ENCODE data around the gene TTYH2. TPM values are rescaled to one million over a fixed set of nuclear protein-coding genes. Genes with fewer than 3 reads are reported as not detected.

TTYH2 gene
- total and polyA plus RNA-seq, 2 donors (not counting 1 experiment from before 2014, with no cell fraction given) = 3.0 to 3.1 TPM

GRCh38 chr17:74282587-74283370 is 69.4 kb downstream of the TTYH2 start:
- intact Hi-C loops (cut with micrococcal nuclease) = no loop called here
- WGBS (ENCODE audit: insufficient coverage) = 16% methylated on average over 3 of the region's 9 CpGs
- no peak for DNase-seq

GRCh38 chr17:74283371-74283673 is 70.0 kb downstream of the TTYH2 start:
- Histone ChIP-seq H3K27me3 (replicated peaks in 1 of 4; ENCODE audit: control extremely low read depth in 1 of 4, control insufficient read depth in 3 of 4, insufficient read depth in 4 of 4, low read length in 3 of 4) (peaks cover 0 to 5% (median 2%) of the 10 kb centered on the region in 4 experiments), H3K4me3 (ENCODE audit: control extremely low read depth in 1 of 5, extremely low read depth in 1 of 5, insufficient read depth in 1 of 5, low read depth in 2 of 5, low read length in 4 of 5) (no peak overlapping the region), H3K9me3 (ENCODE audit: control extremely low read depth in 1 of 3, control insufficient read depth in 2 of 3, insufficient read depth in 1 of 3, low read length in 2 of 3) (no peaks in the 10 kb centered on the region), H3K4me1 (ENCODE audit: control insufficient read depth in 2 of 2, insufficient read depth in 2 of 2, low read length in 2 of 2) (peaks cover 0 to 13% of the 10 kb centered on the region in 2 donors), H3K4me2 (replicated peaks; ENCODE audit: low read depth, low read length, poor library complexity, severe bottlenecking) (no peak overlapping the region), H3K79me2 (ENCODE audit: control insufficient read depth, insufficient read depth, low read length) (no peaks in the 10 kb centered on the region), H4K20me1 (ENCODE audit: control insufficient read depth, insufficient read depth, low read length, poor library complexity, severe bottlenecking) (no peaks in the 10 kb centered on the region), H3K27ac (ENCODE audit: low read length in 2 of 2) (no peak overlapping the region), H3K36me3 (replicated peaks in 1 of 2; ENCODE audit: control extremely low read depth in 1 of 2, control insufficient read depth in 1 of 2, extremely low read depth in 1 of 2, insufficient read depth in 2 of 2, low read length in 1 of 2) (no peaks in the 10 kb centered on the region), H2AFZ (ENCODE audit: insufficient read depth, low read depth, low read length, poor library complexity, severe bottlenecking) (no peak overlapping the region), H3K9ac (ENCODE audit: low read length) (no peak overlapping the region)
- Mint-ChIP-seq H3K27me3 (peaks cover 3% of the 10 kb centered on the region), H3K27ac (no peak overlapping the region), H3K4me1 (peaks cover 5% of the 10 kb centered on the region), H3K4me3 (no peak overlapping the region), H3K9me3 (ENCODE audit: insufficient read depth) (no peaks in the 10 kb centered on the region)
- no peak for DNase-seq
- no peak for ATAC-seq (ENCODE audit: low read depth)
- ChIA-PET POLR2A (no interaction called here), CTCF (no interaction called here)
- TF ChIP-seq, protein P1, sequence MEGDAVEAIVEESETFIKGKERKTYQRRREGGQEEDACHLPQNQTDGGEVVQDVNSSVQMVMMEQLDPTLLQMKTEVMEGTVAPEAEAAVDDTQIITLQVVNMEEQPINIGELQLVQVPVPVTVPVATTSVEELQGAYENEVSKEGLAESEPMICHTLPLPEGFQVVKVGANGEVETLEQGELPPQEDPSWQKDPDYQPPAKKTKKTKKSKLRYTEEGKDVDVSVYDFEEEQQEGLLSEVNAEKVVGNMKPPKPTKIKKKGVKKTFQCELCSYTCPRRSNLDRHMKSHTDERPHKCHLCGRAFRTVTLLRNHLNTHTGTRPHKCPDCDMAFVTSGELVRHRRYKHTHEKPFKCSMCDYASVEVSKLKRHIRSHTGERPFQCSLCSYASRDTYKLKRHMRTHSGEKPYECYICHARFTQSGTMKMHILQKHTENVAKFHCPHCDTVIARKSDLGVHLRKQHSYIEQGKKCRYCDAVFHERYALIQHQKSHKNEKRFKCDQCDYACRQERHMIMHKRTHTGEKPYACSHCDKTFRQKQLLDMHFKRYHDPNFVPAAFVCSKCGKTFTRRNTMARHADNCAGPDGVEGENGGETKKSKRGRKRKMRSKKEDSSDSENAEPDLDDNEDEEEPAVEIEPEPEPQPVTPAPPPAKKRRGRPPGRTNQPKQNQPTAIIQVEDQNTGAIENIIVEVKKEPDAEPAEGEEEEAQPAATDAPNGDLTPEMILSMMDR (IDR thresholded peaks at IDR 0.05) = no peak
- TF ChIP-seq EZH2 (IDR thresholded peaks at IDR 0.05; ENCODE audit: borderline replicate concordance, insufficient read depth, low read depth, low read length, poor library complexity, severe bottlenecking) = no peak
- 100% methylated on average over 1 of the region's 4 CpGs for WGBS (ENCODE audit: insufficient coverage)
- intact Hi-C loops (cut with micrococcal nuclease) = no loop called here

More at GRCh38 chr17:74282587-74283370, 69.4 kb downstream of the TTYH2 start:
- Histone ChIP-seq H3K27me3 (replicated peaks in 1 of 4; ENCODE audit: control extremely low read depth in 1 of 4, control insufficient read depth in 3 of 4, insufficient read depth in 4 of 4, low read length in 3 of 4) (peaks cover 0 to 5% (median 2%) of the 10 kb centered on the region in 4 experiments), H3K4me1 (ENCODE audit: control insufficient read depth in 2 of 2, insufficient read depth in 2 of 2, low read length in 2 of 2) (peaks cover 0 to 13% of the 10 kb centered on the region in 2 donors), H3K9ac (ENCODE audit: low read length) (no peak overlapping the region), H3K4me2 (replicated peaks; ENCODE audit: low read depth, low read length, poor library complexity, severe bottlenecking) (no peak overlapping the region), H3K27ac (ENCODE audit: low read length in 2 of 2) (no peak overlapping the region), H3K79me2 (ENCODE audit: control insufficient read depth, insufficient read depth, low read length) (no peaks in the 10 kb centered on the region), H3K4me3 (ENCODE audit: control extremely low read depth in 1 of 5, extremely low read depth in 1 of 5, insufficient read depth in 1 of 5, low read depth in 2 of 5, low read length in 4 of 5) (no peak overlapping the region), H4K20me1 (ENCODE audit: control insufficient read depth, insufficient read depth, low read length, poor library complexity, severe bottlenecking) (no peaks in the 10 kb centered on the region), H3K36me3 (replicated peaks in 1 of 2; ENCODE audit: control extremely low read depth in 1 of 2, control insufficient read depth in 1 of 2, extremely low read depth in 1 of 2, insufficient read depth in 2 of 2, low read length in 1 of 2) (no peaks in the 10 kb centered on the region), H3K9me3 (ENCODE audit: control extremely low read depth in 1 of 3, control insufficient read depth in 2 of 3, insufficient read depth in 1 of 3, low read length in 2 of 3) (no peaks in the 10 kb centered on the region), H2AFZ (ENCODE audit: insufficient read depth, low read depth, low read length, poor library complexity, severe bottlenecking) (no peak overlapping the region)
- ChIA-PET CTCF (interaction anchor here (0.6 kb wide), 1 partner anchor 388 kb away, joined by 3 read pairs; no protein-coding TSS in a partner anchor), POLR2A (no interaction called here)
- peaks cover 5% of the 10 kb centered on the region for H3K4me1 Mint-ChIP-seq
- ATAC-seq (ENCODE audit: low read depth) = no peak
- no peak overlapping the region for H3K4me3 Mint-ChIP-seq
- H3K9me3 Mint-ChIP-seq (ENCODE audit: insufficient read depth) = no peaks in the 10 kb centered on the region
- H3K27me3 Mint-ChIP-seq = peaks cover 3% of the 10 kb centered on the region
- no peak for TF ChIP-seq EZH2 (IDR thresholded peaks at IDR 0.05; ENCODE audit: borderline replicate concordance, insufficient read depth, low read depth, low read length, poor library complexity, severe bottlenecking)
- TF ChIP-seq, protein P1 (IDR thresholded peaks at IDR 0.05) = no peak
- no peak overlapping the region for H3K27ac Mint-ChIP-seq
